Gastrocnemius medialis (tissue), 4 donors: ENCODE data around the gene CRIP3. TPM values are rescaled to one million over a fixed set of nuclear protein-coding genes. Genes with fewer than 3 reads are reported as not detected.

Experiments used
- ATAC-seq, 2 donors: fragments of 150-250 bp; one replicate each; pipeline ENCODE4 v1.9.1; 2016
- DNase-seq, 2 donors: peaks; one replicate each; pipeline ENCODE4 v3.0.0-alpha.2; 2019
- H3K27ac ChIP-seq, 4 donors: fragments of 200-600 bp; sonication (generic); 1 replicate in 1 of 4; 2 replicates in 3 of 4; pipeline ENCODE4 v1.5.1; 2016 to 2018; ENCODE audit warnings: mild to moderate bottlenecking in 2 of 4, moderate library complexity in 1 of 4
- H3K27me3 ChIP-seq, 3 donors: fragments of 200-600 bp; sonication (generic) in 2 of 3; 1 replicate in 1 of 3; 2 replicates in 2 of 3; pipeline versions ENCODE4 v1.5.1 to v1.6.0; 2016 to 2019; ENCODE audit warnings: mild to moderate bottlenecking in 1 of 3, moderate library complexity in 1 of 3
- H3K36me3 ChIP-seq, 2 donors: fragments of 200-600 bp; sonication (generic) in 1 of 2; one replicate each; pipeline ENCODE4 v1.5.1; 2017 to 2018
- H3K4me1 ChIP-seq, 2 donors: fragments of 200-600 bp; sonication (generic) in 1 of 2; one replicate each; pipeline ENCODE4 v1.5.1; 2016 to 2017; ENCODE audit warnings: mild to moderate bottlenecking in 2 of 2
- H3K4me3 ChIP-seq, 4 donors: fragments of 200-600 bp; sonication (generic) in 3 of 4; 1 replicate in 1 of 4; 2 replicates in 3 of 4; pipeline ENCODE4 v1.5.1; 2016 to 2019; ENCODE audit warnings: mild to moderate bottlenecking in 2 of 4
- H3K9me3 ChIP-seq, 3 donors: fragments of 200-600 bp; sonication (generic) in 2 of 3; 1 replicate in 1 of 3; 2 replicates in 2 of 3; pipeline ENCODE4 v1.5.1; 2016 to 2019
- POLR2A ChIP-seq, 2 donors: fragments of 450-650 bp; IDR thresholded peaks; one replicate each; pipeline ENCODE4 v1.6.1; 2017; ENCODE audit warnings: antibody characterized with exemption in 2 of 2, mild to moderate bottlenecking in 2 of 2, moderate library complexity in 2 of 2
- in situ Hi-C, 4 donors: fragments of 200-750 bp; cut with MboI; loops; one replicate each; pipeline versions ENCODE4 v1.15.0 to v1.8.0; 2017; ENCODE audit warnings: low sequenced_read_pairs in 4 of 4
- intact Hi-C: fragments of 100-400 bp; cut with DNase I; formaldehyde crosslinking; loops from one replicate; pipeline ENCODE4 v1.15.1; 2023; ENCODE audit warnings: low total_unique reads
- total RNA-seq, 4 donors: library from RNA; depleted of rRNA; stranded (reverse); fragments of >200 nt; gene quantifications; one replicate each; pipeline versions ENCODE4 v1.1.0 to v1.2.3, GENCODE V29; 2016
- TF ChIP-seq, protein P1 (sequence below), 5 experiments: fragments of 450-650 bp in 3 of 5; fragments of 200-600 bp in 2 of 5; sonication (generic) in 2 of 5; IDR thresholded peaks in 4 of 5; conservative IDR thresholded peaks in 1 of 5; 1 replicate in 4 of 5; 2 replicates in 1 of 5; pipeline ENCODE4 v1.5.1; 2016 to 2019; ENCODE audit warnings: antibody characterized with exemption in 5 of 5, mild to moderate bottlenecking in 3 of 5, moderate library complexity in 3 of 5

Gene CRIP3
- total RNA-seq, 4 donors from 2014 or later: 0.68 TPM; not detected in 3

DNA sequence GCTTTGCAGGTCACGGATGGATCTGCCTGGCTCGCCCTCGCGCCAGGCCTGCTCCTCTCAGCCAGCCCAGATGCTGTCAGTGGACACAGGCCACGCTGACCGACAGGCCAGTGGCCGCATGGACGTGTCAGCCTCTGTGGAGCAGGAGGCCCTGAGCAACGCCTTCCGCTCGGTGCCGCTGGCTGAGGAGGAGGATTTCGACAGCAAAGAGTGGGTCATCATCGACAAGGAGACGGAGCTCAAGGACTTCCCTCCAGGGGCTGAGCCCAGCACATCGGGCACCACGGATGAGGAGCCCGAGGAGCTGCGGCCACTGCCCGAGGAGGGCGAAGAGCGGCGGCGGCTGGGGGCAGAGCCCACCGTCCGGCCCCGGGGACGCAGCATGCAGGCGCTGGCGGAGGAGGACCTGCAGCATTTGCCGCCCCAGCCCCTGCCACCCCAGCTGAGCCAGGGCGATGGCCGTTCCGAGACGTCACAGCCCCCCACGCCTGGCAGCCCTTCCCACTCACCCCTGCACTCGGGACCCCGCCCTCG lies 45.8 kb downstream of the CRIP3 start:
- no peak for TF ChIP-seq POLR2A (IDR thresholded peaks at IDR 0.05)
- TF ChIP-seq, protein P1, sequence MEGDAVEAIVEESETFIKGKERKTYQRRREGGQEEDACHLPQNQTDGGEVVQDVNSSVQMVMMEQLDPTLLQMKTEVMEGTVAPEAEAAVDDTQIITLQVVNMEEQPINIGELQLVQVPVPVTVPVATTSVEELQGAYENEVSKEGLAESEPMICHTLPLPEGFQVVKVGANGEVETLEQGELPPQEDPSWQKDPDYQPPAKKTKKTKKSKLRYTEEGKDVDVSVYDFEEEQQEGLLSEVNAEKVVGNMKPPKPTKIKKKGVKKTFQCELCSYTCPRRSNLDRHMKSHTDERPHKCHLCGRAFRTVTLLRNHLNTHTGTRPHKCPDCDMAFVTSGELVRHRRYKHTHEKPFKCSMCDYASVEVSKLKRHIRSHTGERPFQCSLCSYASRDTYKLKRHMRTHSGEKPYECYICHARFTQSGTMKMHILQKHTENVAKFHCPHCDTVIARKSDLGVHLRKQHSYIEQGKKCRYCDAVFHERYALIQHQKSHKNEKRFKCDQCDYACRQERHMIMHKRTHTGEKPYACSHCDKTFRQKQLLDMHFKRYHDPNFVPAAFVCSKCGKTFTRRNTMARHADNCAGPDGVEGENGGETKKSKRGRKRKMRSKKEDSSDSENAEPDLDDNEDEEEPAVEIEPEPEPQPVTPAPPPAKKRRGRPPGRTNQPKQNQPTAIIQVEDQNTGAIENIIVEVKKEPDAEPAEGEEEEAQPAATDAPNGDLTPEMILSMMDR (IDR thresholded peaks at IDR 0.05 in 4 of 5, conservative IDR thresholded peaks at IDR 0.05 in 1 of 5): no peak
- H3K36me3 ChIP-seq: no peaks in the 10 kb centered on the region
- no peaks in the 10 kb centered on the region for H3K4me1 ChIP-seq
- intact Hi-C loops (no loop called here), in situ Hi-C loops (no loop called here)
- DNase-seq (no peak), ATAC-seq (no peak)
- H3K27ac ChIP-seq: no peak overlapping the region
- no peaks in the 10 kb centered on the region for H3K27me3 ChIP-seq
- H3K9me3 ChIP-seq: no peaks in the 10 kb centered on the region
- H3K4me3 ChIP-seq: no peak overlapping the region

DNA sequence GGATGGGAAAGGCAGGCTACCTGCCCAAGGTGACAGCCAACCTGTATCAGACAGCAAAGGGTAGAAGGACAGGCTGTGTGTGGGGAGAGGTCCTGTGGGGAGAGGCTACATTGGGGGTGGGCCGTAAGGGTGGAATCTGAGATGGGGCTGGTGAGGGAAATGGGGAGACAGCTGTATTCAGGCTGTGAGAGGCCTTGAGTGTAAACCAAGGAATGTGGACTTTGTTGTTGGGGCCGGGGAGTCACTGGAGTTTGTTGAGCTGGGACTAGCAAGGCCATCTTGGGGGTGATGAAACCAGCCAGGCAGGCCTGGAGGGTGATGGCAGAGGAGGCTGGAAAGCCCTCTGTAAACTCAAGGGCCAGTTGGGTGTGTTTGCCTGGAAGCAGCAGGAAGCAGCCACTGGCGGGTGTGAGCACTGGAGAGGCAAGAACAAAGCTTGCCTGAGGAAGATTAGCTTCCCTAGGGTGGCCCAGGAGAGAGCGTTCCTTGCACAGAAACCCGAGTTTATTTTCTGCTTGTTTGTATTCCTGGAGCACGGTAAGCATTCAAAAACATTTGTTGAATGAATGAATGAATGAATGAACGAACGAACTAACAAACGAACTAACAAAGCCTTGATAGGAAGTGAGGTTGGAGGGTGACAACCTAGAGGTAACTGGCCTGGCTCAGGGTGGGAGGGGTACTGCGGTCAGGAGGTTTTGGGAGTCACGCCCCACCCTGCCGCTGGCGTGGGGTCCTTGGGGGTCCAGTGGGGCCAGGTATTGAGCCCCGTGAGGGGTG lies 46.4 kb downstream of the CRIP3 start:
- intact Hi-C loops (no loop called here), in situ Hi-C loops (no loop called here)
- no peaks in the 10 kb centered on the region for H3K27me3 ChIP-seq
- no peak overlapping the region for H3K27ac ChIP-seq
- H3K36me3 ChIP-seq: no peaks in the 10 kb centered on the region
- no peaks in the 10 kb centered on the region for H3K4me1 ChIP-seq
- ATAC-seq (no peak), DNase-seq (no peak)
- no peak for TF ChIP-seq POLR2A (IDR thresholded peaks at IDR 0.05)
- H3K9me3 ChIP-seq: no peaks in the 10 kb centered on the region
- H3K4me3 ChIP-seq: no peak overlapping the region

DNA sequence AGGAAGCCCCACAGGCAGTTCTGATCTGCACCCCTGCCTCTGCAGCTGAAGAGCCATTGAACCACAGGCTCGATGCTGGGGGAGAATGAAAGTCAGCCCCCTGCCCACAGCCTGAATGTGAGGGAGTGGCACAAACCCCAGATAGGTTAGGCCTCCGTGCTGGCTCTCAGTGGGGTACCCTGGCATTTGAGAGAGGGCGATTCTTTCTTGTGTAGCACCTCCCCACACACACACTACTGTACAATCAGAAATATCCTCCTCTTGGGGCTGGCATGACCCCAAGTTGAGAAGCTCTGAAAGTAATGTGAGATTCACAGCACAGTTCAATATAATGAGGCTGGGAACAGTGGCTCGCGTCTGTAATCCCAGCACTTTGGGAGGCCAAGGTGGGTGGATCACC lies 47.4 kb downstream of the CRIP3 start:
- no peak overlapping the region for H3K27ac ChIP-seq
- DNase-seq (no peak), ATAC-seq (no peak)
- no peak overlapping the region for H3K4me3 ChIP-seq
- H3K4me1 ChIP-seq: no peaks in the 10 kb centered on the region
- H3K9me3 ChIP-seq: no peaks in the 10 kb centered on the region
- no peaks in the 10 kb centered on the region for H3K27me3 ChIP-seq
- in situ Hi-C loops: no loop called here
- TF ChIP-seq, protein P1 (IDR thresholded peaks at IDR 0.05 in 4 of 5, conservative IDR thresholded peaks at IDR 0.05 in 1 of 5): no peak
- intact Hi-C loops: no loop called here
- no peaks in the 10 kb centered on the region for H3K36me3 ChIP-seq

DNA sequence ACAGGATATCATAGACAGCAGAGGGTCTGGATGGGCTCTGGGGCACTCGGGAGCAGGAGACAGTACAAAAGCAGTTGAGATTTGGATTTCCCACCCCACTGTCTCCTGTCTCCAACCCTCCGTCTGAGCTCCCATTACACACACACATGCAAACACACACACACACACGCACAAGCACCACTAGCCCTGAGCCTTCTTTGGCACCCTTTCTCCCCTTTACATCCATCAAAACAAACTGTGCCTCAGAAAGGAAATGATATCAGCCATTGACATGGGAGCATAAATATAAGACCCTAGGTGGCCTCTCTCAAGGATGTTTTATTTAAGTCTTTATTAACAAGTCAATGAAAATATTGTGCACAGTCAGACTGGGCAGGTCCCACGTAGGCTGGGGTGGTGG lies 47.8 kb downstream of the CRIP3 start:
- TF ChIP-seq, protein P1 (IDR thresholded peaks at IDR 0.05 in 4 of 5, conservative IDR thresholded peaks at IDR 0.05 in 1 of 5): no peak
- TF ChIP-seq POLR2A (IDR thresholded peaks at IDR 0.05): no peak
- Histone ChIP-seq H3K27me3 (no peaks in the 10 kb centered on the region), H3K27ac (no peak overlapping the region), H3K9me3 (no peaks in the 10 kb centered on the region), H3K36me3 (no peaks in the 10 kb centered on the region), H3K4me1 (no peaks in the 10 kb centered on the region), H3K4me3 (no peak overlapping the region)
- no peak for ATAC-seq
- intact Hi-C loops: no loop called here
- in situ Hi-C loops: no loop called here
- no peak for DNase-seq

DNA sequence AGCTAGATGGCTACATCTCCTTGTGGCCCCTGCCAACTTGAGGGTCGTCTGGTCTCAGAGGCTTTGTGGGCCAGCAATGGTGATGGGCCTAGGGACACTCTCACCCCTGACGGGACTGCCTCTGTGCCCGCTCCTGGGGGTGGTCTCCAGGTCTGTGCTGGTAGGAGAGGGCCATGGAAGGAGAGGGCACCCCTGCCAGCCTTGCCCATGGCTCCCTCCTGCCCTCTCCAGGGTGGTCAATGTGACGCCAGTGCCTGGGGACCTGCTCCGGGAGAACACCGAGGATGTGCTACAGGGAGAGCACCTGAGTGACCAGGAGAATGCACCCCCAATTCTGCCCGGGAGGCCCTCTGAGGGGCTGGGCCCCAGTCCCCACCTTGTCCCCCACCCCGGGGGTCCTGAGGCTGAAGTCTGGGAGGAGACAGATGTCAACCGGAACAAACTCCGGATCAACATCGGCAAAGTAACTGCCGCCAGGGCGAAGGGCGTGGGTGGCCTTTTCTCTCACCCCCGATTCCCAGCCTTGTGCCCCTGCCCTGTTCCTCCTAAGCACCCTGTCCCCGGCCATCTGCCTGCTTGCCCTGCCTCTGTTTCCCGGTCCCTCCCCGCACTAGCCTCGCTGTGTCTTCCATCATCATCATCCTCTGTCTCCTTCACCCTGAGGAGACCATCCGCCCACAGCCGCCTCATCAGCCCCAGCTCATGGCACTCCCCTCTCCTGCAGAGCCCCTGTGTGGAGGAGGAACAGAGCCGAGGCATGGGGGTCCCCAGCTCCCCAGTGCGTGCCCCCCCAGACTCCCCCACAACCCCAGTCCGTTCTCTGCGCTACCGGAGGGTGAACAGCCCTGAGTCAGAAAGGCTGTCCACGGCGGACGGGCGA lies 49.6 kb downstream of the CRIP3 start:
- Histone ChIP-seq H3K4me3 (no peak overlapping the region), H3K4me1 (no peaks in the 10 kb centered on the region), H3K36me3 (no peaks in the 10 kb centered on the region), H3K27me3 (no peaks in the 10 kb centered on the region), H3K27ac (no peak overlapping the region), H3K9me3 (no peaks in the 10 kb centered on the region)
- ATAC-seq (no peak), DNase-seq (no peak)
- no peak for TF ChIP-seq POLR2A (IDR thresholded peaks at IDR 0.05)
- TF ChIP-seq, protein P1 (IDR thresholded peaks at IDR 0.05 in 4 of 5, conservative IDR thresholded peaks at IDR 0.05 in 1 of 5): no peak
- intact Hi-C loops: no loop called here
- in situ Hi-C loops: no loop called here
